ENCODE measurements around the gene TMEM223.
"Not testable (repeated sequence)": the region's sequence is repeated elsewhere in the genome, so short reads cannot be mapped to it uniquely, and the experiment has no call there.

The TMEM223 gene, protein sequence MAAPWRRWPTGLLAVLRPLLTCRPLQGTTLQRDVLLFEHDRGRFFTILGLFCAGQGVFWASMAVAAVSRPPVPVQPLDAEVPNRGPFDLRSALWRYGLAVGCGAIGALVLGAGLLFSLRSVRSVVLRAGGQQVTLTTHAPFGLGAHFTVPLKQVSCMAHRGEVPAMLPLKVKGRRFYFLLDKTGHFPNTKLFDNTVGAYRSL

DNA sequence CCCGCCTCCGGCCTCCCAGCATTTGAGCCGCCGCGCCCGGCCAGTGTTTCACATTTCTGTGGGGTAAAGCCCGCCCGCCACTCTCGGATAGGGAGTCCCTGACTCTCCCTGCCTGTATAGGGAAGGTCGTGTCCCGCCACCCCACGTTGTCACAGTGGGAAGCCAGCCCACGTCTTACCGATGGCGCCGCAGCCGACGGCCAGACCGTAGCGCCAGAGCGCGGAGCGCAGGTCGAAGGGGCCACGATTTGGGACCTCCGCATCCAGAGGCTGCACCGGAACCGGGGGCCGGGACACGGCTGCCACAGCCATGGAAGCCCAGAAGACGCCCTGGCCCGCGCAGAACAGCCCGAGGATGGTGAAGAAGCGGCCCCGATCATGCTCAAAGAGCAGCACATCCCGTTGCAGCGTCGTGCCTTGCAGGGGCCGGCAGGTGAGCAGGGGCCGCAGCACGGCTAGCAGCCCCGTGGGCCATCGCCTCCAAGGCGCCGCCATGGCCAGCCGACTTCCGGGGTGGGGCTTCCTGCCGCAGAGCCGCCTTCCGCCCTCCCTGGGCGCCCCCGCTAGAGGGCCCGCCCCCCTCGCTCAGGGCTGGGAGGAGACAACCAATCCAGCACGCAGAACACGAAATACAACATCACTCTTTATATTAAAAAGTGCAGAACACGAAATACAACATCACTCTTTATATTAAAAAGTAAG is at the start of gene TMEM223:
TSS of gene TMEM223 (minus strand) at position 506 of the 701 bp plus-strand sequence. CDS start at position 494, 12 bp downstream.
- TF ChIP-seq, protein P1, sequence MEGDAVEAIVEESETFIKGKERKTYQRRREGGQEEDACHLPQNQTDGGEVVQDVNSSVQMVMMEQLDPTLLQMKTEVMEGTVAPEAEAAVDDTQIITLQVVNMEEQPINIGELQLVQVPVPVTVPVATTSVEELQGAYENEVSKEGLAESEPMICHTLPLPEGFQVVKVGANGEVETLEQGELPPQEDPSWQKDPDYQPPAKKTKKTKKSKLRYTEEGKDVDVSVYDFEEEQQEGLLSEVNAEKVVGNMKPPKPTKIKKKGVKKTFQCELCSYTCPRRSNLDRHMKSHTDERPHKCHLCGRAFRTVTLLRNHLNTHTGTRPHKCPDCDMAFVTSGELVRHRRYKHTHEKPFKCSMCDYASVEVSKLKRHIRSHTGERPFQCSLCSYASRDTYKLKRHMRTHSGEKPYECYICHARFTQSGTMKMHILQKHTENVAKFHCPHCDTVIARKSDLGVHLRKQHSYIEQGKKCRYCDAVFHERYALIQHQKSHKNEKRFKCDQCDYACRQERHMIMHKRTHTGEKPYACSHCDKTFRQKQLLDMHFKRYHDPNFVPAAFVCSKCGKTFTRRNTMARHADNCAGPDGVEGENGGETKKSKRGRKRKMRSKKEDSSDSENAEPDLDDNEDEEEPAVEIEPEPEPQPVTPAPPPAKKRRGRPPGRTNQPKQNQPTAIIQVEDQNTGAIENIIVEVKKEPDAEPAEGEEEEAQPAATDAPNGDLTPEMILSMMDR (IDR thresholded peaks at IDR 0.05; ENCODE audit: borderline replicate concordance, control extremely low read depth, extremely low read depth, insufficient read depth, missing control alignments), result no peak
- peak; percentile 93 for DNase-seq (ENCODE audit: low spot score)
- in situ Hi-C loops (cut with MboI; ENCODE audit: low sequenced_read_pairs, unreplicated experiment), result no loop called here

DNA sequence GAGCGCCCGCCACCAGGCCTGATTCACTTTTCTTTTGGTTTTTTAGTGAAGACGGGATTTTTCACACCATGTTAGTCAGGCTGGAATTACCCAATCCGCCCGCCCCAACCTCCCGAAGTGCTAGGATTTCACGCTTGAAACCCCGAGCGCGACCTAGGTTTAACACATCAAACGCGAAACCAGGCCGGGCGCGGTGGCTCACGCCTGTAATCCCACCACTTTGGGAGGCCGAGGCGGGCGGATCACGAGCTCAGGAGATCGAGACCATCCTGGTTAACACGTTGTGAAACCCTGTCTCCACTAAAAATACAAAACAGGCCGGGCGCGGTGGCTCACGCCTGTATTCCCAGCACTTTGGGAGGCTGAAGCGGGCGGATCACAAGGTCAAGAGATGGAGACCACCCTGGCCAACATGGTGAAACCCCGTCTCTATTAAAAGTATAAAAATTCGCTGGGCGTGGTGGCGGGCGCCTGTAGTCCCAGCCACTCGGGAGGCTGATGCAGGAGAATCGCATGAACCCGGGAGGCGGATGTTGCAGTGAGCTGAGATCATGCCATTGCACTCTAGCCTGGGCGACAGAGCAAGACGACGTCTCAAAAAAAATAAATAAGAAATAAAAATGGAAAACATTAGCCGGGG is 49.0 kb upstream of the TMEM223 start:
- in situ Hi-C loops (cut with MboI; ENCODE audit: low sequenced_read_pairs, unreplicated experiment); DNase-seq (ENCODE audit: low spot score): not testable (repeated sequence)

DNA sequence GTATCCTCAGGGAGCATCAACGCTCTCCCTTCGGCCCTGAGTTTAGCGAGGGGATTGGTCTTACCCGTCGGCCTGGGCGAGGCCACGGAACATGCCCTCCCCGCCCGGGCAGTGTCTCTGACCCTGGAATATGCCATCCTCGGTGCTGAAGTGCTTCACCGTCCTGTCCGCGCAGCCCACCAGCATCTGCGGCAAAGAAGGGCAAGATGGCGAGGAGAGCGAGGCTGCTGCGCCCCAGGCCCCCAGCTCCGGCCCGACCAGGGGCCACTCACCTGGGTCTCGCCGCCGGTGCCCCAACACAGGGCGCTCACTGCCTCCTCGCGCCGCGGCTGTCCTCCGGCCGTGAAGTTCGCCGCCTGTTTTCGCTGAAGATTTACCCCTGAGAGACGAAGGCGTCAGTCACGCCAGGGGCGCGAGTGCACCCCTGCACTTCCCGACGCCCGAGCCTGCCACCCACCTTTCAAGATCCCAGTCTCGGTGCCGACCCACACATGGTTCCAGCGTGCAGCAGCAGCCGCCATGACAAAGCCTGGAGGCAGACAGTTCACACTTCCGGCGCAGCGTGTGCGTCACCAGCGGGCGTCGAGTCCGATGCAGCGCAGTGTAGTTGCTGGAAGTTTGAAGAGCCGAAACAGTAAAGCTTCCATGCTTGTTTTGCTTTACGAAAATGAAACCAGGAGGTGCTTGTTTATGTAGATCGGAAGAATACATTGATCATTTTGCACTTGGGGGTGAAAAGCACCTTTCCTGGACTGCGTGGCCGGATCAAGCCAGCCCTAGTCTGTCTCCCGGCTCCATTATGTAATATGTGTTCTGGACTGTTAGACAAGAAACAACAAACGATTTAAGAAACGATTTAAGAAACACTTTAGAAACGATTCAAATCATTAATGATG is 47.5 kb upstream of the TMEM223 start, which contains the start of gene WDR74:
TSS of gene WDR74 (minus strand) at position 541 of the 896 bp plus-strand sequence. CDS start at position 521, 20 bp downstream.
- TF ChIP-seq, protein P1 (IDR thresholded peaks at IDR 0.05; ENCODE audit: borderline replicate concordance, control extremely low read depth, extremely low read depth, insufficient read depth, missing control alignments), result no peak
- in situ Hi-C loops (cut with MboI; ENCODE audit: low sequenced_read_pairs, unreplicated experiment), result no loop called here
- DNase-seq (ENCODE audit: low spot score), result peak; percentile 90

DNA sequence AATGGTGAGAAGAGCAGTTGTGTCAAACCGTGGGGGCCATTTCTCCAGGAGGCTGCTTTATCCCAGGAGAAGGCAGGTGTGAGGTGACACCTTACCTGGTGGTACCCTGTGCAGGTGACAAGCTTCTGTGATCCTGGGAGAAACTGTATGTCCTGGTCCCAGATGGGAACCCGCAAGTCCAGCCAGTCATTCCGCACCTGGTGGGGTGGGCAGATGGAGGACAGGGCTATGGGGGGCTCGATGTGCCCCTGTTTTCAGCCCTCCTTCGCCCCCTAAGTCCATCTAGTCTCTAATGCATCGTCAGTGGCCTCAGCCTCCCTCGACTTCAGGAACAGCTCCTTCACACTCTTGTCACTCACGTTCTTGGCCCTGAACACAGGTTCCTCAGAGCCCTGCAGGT is 43.5 kb upstream of the TMEM223 start:
- in situ Hi-C loops (cut with MboI; ENCODE audit: low sequenced_read_pairs, unreplicated experiment), result no loop called here
- TF ChIP-seq, protein P1 (IDR thresholded peaks at IDR 0.05; ENCODE audit: borderline replicate concordance, control extremely low read depth, extremely low read depth, insufficient read depth, missing control alignments), result no peak
- DNase-seq (ENCODE audit: low spot score), result no peak

DNA sequence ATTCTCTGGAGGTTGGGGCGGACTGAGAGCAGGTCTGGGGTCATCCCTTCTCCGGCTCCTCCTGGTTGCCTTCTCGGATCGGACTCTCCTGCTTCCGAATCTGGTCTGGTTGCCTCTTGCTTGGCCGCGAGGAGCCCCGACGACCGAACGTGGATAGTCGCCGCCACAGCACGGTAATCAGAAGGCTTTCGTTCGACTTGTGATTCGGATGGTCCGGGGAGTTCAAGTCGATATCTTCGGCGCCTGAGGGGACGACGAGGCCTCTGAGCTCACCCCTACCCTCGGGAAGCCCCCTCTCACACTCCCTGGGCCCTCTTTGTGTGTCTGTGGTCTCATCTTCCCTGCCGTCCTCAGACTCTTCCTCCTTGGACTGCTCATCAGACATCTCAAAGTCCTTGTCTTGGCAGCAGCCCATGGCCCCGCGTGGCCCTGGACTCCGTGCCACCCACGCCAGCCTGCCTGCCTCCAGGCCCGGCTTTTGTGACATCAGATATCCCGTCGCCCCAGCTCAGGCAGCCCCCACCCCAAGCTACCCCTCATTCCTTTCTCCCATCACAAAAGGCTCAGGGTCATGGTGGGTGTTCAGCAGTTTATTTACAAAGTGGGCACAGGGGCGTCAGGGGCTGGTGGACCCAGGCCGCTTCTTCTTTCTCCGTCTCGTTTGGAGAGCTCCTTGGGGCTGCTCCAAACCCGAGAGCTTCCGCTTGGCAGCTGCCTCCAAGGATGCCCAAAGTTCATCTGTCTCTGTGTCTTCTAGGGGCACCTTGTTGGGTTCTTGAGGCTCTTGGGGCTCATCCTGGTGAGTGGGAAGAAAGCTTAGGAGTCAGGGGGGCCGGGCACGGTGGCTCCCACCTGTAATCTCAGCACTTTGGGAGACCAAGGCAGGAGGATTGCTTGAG is 40.8 kb upstream of the TMEM223 start, which contains the start of gene TEX54:
TSS of gene TEX54 (minus strand) at position 506 of the 899 bp plus-strand sequence.
- no peak for DNase-seq (ENCODE audit: low spot score)
- TF ChIP-seq, protein P1 (IDR thresholded peaks at IDR 0.05; ENCODE audit: borderline replicate concordance, control extremely low read depth, extremely low read depth, insufficient read depth, missing control alignments), result no peak
- in situ Hi-C loops (cut with MboI; ENCODE audit: low sequenced_read_pairs, unreplicated experiment), result no loop called here
